Activated naive CD4-positive, alpha-beta T cell treated with Interleukin-2 at 50 U/mL for 16 hours (primary cell): ENCODE measurements around the gene RAMP1.
"Not testable (repeated sequence)": the region's sequence is repeated elsewhere in the genome, so short reads cannot be mapped to it uniquely, and the experiment has no call there.

Source experiments
- DNase-seq: peaks from one replicate; pipeline ENCODE4 v3.0.0-alpha.2; 2020

The RAMP1 gene

DNA sequence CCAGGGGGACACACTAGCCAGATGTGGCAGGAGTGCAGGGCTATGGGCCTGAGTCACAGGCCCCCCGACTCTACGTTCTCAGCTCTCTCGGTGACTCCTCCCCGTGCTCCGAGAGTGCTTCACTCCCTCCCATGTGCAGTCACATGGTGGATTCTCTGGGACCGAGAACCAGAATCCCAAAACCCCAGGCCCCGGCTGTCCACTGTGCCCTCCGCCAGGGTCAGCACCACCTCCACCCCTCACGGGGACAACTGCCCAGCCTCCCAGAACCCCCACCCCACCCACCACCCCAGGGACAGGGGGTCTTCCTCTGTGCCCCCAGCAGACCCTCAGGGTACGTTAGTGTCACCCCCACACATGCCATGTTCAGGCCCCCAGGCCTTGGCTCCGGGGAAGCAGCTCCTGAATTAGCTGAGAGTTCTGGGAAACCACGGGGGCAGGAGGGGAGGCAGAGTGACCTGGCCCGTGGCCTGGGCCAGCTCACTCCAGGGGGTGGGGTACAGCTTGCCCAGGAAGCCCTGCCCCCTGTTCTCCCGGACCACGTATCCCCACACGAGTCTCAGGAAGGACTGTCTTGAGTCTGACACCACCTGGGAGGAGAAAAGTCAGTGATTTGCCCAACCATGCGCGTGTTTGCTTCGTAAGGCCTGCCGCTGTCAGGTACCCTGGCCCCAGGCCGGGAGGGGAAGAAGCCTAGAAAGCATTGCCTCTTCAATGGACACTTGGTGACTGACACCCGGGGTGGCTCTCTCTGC, 4.4 kb downstream of the RAMP1 start:
- no peak for DNase-seq

DNA sequence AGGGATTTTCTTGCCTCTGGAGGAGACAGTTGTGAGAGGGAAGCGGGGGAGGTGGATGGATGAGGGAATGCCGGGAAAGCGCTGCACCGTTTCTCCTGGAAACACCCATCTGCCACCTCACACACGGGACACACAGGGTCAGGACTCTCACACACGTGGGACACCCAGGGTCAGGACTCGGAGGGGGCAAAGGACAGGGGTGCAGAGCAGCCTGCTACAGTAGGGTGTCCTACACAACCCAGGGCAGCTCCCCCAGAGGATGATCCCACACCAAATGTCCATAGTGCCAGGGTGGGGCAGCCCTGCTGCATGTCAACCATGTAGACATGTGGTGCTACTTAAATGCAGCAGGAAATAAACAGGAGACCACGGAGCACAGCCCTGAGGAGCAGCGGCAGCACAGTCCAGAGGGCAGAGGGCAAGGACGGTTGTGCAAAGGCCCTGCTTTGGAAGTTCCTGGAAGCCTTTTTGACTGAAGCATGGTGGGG, 5.1 kb downstream of the RAMP1 start:
- no peak for DNase-seq

DNA sequence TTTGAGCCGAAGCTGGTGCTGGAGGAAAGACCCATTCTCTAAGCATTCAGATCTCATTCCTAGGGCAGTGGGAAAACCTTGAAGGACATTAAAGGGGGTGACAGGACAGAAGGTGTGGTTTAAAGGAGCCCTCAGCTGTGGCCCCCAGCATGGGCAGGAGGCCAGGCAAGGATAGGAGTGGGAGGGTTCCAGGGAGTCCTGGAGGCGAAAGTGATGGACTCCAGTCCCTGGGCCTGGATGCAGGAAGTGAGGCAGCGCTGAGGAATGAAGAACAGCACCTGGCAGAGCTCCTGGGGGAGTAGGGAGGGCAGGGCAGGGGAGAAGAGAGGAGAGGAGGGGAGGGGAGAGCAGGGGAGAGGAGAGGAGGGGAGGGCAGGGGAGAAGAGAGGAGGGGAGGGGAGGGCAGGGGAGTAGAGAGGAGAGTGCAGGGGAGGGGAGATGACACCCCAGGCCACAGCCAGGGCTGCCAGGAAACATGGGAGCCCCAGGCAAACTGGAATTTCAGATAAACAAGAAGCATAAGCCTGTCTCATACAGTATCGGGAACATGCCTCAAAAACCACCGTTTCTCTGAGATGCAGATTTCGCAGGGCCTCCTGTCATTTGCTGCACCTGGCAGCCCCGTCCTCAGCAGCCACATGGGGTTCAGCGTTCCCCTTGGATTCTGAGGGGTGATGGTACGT, 5.7 kb downstream of the RAMP1 start:
- DNase-seq, result no peak

DNA sequence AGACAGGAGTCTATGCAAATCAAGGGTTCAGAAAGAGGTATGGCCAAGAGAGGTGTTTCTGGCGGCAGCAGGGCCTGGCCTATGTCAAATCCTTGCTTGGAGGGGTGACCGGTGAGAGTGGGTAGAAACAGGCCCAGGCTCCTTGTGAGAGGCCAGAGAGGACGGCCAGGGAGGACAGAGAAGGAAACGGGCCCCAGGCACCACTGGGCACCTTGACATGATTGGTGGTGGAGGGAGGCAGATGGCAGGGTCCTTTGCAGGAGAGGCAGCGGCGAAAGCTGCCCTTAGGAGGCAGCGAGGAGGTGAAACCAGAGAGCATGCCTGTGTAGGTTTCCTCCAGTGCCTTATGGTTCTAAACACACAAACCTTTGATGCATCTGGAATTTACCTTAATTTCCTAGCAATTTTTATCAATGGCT, 6.2 kb downstream of the RAMP1 start:
- DNase-seq, result no peak

DNA sequence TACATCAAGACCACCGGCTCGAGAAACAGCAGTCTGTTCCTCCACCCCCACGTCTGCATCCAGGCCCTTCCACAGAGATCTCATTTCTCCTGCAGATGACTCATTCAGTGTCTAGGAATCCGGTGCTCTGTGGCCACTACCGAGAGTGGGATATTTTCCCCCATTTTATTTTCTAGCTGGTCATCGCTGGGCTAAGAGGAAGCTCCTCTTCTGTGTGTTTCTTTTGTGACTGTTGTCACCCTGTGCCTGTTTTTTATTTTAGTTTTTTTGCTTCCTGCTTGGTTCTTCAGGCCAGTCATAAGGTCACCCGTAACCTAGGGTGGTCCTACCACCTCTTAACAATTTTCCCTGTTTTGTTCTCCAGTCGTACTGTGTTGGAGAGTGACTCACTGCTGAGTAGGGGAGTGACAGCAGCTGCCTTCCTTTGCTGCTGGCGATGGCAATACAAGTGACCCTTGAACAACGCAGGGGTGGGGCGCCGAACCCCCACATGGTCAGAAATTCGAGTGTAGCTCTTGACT, 6.7 kb downstream of the RAMP1 start:
- DNase-seq, result no peak

DNA sequence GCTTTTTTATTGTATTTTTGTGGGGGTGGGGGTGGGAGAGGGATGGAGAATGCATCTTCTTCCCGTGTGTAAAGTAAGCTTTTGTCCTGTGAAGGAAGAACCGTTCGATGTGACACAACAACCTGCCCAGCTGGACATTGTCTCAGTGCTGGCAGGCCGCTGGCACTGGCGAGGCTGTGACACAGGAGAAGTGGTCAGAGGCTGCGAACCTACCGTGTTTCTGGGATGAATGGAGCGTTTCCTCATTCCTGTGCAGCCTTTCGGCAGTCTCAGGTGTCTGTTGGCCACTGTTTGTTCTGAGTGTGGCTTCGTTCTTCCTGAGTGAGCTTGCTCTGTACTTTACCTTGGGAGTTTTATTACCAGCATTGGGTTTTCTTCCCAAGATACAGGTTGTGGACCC, 8.0 kb downstream of the RAMP1 start:
- no peak for DNase-seq

DNA sequence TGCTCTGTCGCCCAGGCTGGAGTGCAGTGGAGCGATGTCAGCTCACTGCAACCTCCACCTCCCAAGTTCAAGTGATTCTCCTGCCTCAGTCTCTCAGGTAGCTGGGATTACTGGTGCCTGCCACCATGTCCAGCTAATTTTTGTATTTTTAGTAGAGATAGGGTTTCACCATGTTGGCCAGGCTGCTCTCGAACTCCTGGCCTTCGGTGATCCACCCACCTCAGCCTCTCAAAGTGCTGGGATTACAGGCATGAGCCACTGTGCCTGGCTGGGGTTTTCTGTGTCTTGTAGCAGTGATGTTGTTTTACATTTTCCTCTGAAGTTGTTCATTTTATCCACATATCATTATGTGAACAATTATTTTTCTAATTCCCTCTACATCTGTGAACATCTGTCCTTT, 8.7 kb downstream of the RAMP1 start:
- not testable (repeated sequence) for DNase-seq

DNA sequence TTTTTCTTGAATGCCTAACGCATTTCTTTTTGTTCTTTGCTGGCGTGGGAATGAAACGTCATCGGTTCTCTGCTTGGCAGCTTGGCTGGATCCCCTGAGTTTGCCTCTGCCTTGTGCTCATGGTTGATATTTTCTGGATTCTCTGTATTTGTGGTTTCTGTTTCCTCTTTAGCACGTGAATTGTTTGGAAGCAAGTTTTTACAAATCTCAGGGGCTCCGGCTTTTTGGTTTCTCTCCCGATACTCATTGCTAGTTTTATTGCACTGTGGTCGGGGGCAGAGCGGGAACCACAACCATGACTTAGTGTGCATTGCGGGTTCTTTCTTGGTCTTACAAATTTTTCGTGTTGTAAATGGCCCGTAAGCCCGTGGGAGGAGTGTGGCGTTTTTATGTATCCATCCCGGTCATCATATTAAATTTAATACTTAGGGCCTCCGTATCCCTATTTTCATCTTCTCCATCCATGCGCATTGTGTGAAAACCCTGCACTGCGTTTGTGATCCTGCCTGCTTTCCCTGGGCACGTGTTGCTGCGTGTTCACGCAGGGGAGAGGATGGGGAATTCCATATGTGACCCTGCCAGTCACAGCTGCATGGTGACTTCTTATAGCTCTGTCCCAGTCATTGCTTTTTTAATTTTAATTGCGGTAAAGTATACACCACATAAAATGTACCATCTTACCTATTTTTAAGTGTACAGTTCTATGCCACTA, 9.4 kb downstream of the RAMP1 start:
- DNase-seq, result no peak

DNA sequence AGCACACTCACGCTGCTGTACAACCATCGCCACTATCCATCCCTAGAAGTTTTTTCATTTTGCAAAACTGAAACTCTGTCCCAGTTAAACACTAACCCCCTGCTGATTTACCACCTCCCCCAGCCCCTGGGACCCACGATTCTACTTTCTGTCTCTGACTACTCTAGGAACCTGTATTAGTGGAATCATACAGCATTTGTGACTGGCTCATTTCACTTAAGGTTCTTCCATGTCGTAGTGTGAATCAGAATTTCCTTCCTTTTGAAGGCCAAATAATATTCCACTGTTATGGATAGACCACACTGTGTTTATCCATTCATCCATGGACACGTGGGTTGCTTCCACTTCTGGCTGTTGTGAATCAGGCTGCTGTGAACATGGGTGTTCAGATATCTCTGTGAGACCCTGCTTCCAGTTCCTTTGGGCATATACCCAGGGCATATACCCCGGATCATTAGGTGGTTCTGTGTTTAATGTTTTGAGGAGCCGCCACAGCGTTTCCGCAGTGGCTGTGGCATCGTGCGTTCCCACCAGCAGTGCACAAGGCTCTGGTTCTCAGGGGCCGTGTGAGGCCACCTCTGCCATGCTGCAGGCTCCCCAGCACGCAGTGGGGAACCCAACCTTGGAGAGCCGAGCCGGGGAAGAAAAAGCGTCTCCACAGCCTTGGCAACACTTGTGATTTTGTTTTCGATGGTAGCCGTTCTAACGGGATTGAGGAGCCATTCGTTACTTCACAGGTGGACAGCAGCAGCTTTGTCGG, 10.1 kb downstream of the RAMP1 start:
- no peak for DNase-seq

DNA sequence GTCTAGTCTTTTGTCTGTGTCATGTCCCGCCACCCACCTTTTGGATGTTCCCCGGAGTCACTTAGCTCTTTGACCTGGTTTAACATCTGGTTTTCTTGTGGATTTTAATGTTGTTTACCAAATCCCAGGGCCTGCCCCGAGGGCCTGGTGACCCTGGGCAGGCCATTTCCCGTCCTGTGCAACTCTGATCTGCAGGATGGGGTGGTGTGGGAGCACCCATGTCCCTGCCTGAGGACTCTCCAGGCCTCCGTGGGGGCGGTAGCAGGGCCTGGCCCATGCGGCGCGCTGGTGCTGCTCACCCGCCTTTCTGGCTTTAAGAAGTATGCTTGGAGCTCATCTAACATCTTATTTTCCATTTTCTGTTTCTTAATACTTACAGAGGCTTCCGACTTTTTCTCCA, 10.7 kb downstream of the RAMP1 start:
- DNase-seq, result no peak

DNA sequence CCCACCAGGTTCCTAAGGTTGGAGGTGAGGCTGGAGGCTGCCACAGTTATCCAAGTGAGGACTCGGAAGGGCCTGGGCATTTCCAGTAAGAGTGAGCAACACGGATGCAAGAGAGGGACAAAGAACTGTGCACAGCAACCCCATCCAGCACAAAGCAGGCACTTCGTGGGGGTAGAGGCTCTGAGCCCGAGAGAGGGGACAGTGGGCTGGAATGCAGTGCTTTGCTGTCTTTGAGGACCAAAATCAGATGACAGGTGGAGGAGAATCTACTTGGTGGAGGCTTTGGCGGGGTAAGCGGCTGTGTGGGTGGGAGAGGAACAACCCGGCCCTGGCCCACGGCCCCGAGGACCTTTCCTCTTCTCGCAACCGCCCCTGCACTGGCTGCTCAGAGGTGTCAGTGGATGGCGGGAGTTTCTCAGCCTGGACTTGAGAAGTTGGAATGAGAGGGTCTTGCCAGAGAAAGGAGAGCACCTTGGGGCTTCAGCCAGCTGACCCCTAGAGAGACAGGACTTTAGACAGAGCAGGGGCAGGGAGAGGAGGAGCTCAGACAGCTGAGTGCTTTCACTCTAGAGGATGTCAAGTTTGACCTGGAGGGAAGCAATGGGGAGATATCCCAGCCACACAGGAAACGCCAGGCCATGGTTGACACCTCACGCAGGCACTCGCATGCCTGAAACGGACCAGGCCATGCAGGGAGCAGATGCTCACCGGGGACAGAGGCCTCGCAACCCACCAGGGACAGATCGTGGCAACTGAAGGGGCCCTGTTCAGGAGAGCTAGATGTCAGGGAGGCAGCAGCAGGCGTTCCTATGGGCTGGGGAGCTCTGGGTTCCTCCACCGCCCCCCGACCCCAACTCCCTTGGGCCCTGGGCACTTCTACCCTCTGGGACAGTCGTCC, 11.6 kb downstream of the RAMP1 start:
- DNase-seq, result no peak

DNA sequence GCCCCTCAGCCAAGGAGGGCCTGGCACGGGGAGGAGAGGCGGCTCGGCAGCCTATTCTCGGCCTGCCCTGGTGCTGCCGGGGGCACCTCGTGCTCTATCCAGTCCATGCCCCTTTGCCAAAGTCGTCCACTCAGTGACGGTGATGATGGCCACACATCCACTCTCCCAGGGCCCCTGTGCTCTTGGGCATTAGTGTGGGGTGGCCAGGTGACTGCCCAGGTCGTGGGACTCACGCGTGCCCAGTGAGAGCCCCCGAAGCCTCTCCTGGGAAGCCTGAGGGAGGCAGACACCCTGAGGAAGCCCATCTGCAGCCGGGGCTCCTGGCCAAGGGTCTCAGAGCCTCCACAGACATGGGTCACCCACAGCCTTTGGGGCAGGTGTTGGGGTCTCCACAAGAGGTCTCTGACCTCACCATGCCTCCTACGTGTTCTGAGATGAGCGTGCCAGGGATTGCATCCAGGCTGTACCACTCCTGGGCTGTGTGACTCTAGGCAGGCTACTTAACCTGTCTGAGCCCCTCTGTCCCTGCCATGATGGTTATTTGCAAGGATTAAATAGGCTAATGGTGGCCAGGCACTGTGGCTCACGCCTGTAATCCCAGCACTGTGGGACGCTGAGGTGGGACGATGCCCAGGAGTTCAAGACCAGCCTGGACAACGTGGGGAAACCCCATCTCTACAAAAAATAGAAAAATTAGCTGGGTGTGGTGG, 12.9 kb downstream of the RAMP1 start:
- DNase-seq, result no peak

DNA sequence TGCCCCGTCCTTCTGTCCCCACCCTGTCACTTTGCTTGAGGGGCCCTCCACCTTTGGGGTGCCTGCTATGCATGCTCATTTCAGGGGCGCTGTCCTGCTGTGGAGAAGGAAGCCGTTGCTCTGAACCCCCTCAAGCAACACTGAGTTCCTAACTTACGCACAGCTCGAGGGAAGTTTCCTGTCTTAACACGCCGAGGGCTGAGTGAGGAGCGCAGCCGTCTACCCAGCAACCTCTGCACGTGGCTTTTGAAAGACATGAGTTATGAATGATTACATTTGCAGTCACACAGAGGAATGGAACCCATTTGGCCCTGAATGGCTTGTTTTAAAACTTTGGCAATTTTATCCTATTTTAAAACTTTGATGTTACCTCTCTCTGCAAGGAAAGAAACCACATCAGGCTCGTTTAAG, 14.0 kb downstream of the RAMP1 start:
- no peak for DNase-seq

DNA sequence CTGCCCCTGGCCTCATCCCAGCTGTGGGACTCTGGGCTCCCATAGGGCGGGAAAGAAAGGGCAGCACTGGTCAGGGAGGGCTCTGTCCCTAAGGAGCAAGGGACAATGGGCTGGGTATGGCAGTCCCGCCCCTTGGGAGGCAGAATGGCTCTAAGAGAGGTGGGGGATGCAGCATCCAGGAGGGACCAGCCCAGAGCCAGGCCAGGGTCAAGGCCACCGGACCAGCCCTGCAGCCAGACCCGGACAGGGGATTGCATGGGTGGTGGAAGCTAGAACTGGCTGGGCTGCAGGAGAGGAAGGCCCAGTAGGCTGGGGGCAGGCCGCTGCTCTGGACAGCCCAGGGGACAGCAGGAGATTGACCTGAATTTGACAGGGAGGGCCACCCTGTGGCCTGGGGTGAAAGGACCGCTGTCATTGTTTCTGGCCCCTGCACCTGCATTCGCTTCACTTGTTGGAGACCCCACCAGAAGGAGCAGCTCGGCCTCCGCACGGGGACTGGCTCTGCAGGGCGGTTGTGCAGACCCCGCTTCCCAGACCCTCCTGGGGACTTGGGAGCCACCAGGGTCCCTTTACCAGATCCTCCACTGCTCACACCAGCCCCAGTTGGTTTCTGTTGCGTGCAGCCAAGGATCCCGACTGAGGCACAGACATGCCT, 14.6 kb downstream of the RAMP1 start:
- no peak for DNase-seq

DNA sequence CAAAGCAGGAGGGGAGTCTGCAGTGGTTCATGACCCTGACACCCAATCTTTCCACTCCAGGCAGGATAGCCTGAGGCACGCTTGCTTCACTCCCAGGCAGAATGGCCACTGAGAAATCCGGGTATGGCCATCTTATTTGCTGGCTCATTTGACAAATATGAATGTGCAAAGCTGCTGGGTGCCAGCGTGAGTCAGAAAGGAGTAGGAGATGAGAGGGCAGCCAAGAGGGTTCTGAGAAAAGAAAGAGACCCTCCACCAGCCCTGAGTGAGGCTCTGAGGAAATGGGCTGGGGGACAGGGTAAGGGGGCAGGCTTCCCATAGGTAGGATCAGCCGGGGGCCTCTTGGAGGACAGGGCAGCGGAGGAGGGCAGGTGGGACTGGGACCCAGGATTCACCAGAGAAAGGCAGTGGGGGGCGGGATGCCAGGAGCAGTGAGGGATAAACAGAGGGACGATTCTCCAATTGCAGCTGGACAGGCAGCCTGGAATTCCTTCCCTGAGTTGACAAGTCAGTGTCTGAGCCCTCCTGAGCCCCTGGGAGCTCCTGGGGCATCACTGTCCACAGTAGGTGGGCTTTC, 15.2 kb downstream of the RAMP1 start:
- no peak for DNase-seq

DNA sequence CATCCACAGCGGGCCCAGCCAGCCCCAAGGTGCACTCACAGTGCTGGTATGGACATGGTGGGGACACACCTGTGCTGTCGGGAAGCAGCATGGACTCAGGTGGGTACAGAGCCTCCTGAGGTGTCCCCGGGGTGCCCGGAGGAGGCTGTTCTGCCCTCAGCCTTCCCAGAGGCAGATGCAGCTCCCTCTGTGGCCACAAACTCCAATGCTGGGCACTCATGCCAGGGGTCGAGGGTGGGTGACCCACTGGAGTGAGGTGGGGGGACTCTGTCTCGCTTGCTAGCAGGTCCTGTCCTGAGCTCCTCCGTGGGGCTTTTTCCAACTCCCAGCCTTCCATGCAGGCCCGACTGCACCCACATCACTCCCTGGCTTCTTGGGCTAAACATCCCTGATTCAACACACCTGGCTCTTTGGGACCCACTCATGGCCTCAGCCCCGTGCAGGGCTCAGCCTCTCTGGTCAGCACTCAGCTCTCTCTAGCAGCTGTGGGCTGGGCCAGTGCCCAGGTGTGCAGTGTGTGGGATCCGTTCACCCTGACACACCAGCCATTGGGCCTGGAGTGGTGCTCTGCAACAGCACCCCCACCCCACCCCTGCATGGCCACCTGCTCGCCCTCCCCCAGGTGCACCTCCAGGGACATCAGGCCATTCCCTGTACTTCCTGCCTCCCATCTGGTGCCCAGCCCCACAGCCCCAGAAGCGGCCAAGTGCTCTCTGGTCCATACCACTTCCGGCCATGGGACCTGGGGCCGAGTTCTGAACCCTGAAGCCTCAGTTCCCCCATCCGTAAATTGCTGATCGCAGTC, 16.0 kb downstream of the RAMP1 start:
- DNase-seq, result no peak

DNA sequence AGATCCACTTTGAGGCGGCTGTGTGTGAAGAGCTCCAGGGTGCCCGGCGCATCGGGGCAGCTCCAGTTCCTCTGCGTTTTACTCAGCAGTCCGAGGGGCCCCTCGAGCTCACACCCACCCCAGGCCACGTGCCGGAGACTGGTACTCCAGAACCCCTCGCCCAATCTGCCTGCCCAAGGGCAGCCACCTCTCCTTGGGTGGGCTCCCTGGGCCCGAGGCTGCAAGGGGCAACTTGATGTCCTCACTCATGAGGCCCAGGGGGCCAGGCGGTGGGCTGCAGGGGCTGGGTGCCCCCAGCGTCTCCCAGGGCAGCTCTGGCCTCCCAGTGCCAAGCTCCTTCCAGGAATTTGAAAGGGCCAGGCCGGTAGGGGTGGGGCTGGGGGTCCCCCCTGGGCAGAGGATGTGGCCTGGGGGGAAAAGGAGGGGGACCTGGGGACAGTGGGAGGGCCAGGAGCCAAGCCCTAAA, 16.7 kb downstream of the RAMP1 start:
- DNase-seq, result no peak

DNA sequence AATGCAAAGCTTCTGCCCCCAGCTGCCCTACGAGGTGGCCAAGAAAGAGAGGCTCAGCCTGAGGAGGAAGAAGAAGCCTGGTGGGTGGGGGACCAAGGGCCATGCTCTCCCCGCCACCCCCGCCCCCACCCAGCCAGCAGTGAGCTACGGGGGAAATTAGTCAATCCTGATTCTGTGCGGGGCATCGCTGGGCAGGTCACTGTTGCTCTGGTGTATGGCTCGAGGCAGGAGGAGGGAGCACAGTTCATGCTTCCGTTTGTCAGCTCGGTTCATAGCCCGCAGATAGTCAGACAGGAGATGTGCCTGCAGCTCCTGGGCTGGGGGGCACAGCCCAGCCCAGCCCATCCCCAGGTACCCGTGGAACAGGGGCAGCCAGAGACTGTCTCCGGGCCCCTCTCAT, 17.1 kb downstream of the RAMP1 start:
- DNase-seq, result no peak

DNA sequence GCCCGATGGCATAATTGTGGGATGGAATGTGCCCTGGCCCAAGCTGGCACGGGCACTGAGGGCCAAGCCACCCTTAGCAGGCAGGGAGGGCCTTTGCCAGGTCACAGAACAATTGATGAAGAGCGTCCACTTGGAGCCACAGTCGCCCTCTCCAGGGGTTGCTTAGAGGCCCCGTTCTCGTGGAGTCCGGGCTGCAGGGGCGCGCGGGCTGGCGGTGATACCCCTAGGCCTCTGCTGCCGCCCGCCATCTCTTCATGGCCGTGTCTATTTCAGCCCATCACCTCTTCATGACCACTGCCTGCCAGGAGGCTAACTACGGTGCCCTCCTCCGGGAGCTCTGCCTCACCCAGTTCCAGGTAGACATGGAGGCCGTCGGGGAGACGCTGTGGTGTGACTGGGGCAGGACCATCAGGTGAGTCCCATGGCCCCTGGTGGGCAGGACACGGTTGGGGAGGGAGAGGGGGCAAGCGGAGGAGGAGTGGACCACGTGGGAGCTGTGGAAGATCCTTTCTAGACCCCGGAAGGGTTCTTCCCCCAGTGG, 17.6 kb downstream of the RAMP1 start:
- no peak for DNase-seq
